Measurements from ENCODE around the gene SPON2.

Gene SPON2

DNA sequence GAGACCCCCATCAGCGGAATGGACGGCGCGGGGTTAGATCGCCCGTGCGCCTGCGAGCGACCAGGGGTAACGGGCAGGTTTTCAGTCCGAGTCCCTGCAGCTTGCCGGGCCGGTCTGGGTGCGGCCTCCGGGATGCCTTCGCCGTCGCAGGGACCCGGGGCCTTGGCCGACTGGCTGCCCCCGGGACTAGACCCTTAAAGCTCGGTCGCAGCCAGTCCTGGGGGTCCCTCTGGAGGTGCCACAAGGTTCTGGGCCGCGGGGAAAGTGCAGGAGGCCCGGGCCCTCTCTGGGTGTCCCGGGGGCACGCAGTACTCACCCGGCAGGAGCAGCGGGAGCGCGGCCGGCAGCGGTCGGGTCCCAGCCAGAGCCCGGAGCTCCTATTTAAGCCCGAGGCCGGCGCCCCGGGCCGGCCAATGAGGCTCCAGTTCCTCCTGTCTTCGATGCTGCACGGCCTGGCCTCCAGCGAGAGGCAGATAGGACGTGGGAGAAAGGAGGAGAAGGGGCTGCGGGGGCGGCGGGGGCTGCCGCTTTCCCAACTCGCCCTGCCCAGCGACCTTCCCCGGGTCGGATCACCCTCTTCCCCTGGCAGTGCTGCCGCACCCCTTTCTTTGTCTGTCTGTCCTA lies at the start of gene SPON2:
Gene SPON2, minus strand, starts transcription at position 356 of the 624 bp plus-strand sequence.
- DNase-seq: no peak

DNA sequence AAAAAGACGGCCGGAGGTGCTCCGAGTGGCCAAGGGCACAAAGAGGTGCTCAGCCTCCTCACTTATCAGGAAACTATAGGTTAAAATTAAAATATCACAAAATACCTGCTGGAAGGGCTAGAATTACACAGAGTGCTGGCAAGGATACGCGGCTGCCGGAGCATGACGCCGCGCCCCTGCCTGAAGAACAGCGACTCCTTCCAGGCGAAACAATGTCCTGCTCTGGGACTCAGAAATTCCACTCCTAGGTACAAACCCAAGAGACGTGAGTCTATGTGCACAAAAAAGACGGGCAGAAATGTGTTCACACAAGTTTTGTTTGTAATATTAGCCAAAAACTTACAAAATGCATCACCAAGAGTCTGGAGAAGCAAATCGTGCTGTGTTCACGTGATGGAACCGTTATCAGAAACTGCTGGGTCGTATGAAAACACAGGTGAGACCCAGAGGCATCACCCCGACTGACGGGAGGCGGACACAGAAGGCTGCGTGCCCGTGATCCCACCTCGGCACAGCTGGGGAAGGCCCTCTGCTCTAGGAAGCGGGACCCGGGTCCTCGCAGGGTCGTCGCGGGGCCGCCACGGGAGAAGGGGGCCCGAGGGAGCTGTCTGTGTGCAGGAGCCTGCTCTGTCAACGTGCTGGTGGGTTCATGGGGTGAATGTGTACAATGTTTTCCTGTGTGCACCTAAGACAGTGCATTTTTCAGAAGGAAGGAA lies 48.9 kb upstream of the SPON2 start:
- no peak for DNase-seq

DNA sequence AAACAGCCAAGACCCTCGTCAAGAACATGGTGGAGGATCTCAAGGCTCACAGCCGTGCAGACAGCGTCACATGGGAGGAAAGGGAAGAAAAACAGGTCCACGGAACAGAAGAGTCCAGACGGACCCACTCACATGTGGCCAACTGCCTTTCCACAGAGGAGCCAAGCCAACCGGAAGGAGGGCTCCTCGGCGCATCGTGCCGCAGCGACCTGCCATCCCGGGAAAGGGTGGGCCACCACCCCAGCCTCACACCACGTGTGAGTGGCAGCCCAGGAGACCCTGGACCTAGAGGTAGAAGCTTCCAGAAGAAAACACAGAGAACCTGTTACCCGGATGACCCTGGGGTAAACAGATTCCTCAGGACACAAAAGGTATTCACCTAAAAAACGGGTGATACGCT lies 48.2 kb upstream of the SPON2 start:
- DNase-seq: no peak

DNA sequence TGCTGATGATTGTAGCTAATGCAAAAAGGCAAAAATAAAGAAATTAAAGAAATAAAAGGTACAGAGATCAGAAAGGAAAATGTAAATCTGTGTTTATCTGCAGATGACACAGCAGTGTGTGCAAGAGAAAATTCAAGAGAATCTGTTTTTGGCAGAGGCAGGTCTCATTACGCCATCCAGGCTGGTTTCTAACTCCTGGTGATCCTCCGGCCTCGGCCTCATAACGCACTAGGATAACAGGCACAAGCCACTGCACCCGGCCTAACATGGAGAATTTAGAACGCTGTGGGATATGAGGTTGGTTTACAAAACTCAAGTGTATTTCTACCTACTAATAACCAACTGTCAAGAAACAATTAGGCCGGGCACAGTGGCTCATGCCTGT lies 47.2 kb upstream of the SPON2 start:
- DNase-seq: no peak

DNA sequence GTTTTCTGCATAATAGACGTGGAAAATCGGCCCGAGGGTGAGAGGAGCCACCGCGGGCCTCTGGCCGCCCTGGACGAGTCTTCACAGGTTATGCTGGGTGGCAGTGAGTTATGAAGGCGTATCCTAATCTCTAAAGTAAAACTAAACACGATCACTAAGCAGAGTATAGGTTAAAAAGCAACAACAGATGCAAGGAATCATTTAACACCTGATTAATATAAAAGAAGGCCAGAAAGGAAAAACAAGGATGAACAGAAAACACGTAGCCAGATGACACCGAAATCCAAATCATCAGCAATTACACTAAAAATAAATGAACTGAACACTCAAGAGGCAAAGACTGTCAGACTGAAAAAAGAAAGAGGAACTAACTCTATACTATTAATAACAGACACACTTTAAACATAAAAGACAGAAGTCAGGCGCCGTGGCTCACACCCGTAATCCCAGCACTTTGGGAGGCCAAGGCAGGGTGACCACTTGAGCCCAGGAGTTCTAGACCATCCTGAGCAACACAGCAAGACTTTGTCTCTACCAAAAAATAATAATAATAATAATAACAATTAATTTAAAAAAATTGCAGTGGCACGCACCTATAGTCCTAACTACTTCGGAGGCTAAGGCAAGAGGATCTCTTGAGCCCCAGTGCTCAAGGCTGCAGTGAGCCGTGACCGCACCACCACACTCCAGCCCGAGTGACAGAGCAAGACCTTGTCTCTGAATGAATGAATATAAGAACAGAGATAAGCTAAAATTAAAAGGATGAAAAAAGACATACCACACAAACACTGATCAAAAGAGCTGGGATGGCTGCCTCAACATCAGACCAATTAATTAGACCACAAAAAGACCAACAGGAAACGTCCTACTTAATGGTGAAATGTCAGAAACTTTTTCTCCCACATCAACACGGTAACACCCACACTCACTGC lies 46.5 kb upstream of the SPON2 start:
- peak in 1 of 2 donors; percentile 55 for DNase-seq

DNA sequence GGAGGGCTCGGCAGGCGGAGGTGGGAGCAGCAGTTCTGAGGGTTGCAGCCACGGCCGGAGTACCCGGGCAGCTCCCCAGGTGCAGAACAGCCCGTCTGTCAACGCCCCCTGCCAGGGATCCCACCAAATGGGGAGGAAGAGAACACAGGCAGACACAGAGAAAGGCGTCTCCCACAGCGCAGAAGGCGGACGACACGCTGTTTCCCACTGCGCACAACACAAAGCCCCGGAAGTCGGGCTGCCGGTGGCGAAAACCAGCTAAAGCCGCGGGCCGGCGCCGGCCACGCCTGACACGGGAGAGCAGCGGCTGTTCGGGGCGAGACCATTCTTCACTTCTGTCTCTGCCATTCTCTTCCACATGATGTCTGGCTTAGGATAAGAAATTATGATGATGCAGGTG lies 45.0 kb upstream of the SPON2 start:
- DNase-seq: no peak

DNA sequence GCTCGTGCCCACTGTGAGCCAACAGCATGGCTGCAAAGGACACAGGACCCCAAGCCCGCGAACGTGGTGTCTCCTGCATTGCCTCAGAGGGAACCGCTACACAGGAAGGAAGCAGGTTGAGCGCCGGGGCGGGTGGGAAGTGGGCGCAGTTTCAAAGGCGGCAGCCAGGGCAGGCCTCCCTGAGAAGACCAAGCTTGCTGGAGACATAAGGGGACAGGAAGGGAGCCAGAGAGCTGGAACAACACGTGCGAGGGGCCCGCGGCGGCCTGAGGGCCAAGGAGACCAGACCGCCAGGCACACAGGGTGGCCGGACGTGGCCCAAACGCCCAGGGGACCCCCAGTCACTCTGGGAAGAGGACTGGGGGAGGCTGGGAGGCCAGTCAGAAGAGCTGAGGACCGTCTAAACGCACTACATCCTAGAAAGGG lies 44.5 kb upstream of the SPON2 start:
- DNase-seq: peak in 1 of 2 donors; percentile 2

DNA sequence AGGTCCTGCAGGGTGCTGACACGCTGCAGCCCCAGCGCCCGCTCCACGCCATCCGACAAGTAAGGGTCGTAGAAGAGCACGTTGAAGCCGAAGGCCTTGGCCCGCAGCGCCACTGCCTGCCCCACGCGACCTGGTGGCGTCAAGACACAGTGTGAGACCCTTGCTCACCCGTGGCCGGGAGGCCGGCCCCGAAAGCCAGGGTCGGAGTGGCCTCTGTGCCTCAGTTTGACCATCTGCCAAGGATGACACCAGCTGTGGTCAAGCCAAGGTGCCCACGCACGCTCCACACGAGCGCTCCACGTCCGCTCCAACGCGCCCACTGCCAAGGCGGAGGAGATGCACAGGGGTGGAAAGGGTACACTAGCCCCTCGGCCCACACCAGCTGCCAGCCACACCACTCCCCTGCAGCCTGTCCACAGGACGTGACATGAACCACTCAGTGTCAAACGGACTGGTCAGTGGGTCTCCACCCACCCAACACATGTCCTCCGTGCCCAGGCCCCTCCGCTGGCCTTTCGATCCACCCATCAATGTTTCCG lies 43.8 kb upstream of the SPON2 start:
- no peak for DNase-seq

DNA sequence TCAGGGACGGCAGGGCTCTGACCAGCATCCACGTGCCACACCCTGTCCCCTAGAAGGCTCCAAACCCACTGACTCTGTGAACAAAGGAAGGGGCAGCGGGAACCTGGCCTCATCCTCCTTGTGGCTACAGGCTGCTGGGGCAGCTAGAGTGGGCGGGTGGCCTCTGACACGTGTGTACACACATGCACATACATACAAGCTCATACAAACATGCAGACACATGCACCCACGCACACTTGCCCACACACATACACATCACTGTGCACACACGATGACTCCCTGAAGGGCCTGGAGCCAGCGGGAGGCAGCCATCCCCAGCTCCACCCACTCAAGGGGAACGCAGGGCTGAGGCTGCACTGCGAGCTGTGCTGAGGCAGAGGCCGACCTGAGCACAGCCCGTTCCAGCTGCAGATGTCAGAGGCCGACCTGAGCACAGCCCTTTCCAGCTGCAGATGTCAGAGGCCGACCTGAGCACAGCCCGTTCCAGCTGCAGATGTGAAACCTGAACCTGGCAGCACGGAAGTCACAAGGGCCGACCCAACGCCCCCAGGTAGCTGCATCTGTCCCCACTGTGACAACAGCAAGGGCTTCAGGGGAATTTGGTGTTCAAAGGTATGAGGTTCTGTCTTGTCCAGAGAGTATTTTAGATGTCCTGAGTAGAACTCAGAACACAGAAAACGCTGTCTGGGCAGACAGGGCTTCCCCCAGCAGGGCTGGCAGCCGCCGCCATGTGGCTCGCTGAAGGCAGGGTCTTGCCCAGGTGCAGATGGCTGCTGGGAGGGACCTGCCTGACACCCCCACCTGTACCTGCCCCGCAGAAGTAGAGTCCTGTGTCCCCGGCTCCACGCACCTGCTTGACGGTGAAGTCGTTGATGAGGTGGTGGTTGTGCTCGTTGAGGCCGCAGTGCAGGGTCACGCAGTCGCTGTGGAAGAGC lies 43.0 kb upstream of the SPON2 start:
- no peak for DNase-seq

DNA sequence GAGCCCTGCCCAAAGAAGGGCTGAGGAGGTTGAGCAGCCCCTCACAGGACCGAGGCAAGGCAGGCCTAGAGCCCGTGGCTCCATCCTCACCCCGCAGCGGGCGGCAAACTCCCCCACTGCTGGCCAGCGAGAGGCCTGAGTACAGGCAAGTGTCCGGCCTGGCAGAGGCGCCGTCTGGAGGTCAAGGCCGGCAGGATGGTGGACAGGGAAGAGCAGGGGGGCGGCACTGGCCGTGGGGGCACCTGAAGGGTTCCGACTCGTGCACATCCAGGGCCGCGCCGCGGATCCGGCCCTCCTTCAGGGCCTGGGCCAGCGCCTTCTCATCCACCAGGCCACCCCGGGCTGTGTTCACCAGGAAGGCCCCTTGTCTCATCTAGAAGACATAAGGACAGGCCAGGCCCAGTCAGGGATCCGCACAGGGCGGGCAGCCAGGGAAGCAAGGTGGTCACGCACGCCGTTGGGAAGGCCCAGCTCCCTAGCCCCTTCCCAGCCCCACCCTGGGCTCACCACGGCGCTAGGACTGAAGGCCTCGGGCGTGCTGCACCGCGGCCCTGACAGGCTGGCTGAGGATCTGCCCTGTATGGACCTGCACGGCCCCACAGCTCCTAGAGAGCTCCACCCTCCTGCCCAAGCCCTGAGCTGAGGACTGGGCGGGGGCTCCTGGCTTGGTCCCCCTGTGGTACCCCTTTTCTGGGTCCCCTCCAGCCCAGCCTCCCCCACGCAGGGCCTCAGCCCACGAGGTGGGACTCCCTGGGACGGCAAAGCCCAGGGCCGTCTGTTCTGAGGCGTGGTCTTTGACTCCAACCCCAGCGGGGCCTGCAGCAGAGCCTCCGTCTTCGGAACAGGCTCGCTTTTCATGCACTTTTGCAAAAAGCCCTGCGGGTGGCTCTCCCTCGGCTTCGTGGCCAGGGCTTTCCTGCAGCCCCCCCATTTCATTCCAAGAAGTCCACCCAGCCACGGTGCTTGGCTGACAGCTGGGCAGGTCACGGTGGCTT lies 42.0 kb upstream of the SPON2 start:
- DNase-seq: no peak

DNA sequence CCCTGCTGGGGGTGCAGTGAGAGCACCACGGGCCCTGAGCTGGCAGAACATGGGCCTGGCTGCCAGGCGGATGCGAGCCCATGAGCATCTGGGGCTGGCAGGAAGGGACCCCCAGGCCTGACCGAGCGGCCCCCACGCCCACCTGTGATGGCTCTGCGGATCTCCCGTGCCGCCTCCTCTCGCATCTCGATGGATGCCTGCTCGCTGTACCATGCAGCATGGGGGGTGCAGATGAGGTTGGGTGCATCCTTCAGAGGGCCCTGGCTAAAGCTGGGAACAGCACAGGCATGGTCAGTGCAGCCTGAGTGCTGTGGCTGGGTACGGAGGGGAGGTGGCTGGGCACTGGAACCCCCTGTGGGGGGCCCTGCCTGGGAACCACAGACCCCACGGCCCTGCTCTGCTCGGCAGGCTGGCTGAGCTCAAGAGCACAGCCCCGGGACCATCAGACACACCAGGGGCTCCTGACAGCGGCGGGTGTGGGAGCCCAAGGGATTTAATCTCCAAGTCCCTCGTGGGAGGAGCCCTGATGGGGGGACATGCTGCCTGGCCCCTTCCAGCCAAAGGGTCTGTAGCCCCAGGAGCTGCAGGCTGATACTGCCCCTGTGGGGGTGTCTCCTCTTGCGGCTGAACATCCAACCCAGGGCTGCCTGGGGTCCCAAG lies 41.1 kb upstream of the SPON2 start:
- no peak for DNase-seq

DNA sequence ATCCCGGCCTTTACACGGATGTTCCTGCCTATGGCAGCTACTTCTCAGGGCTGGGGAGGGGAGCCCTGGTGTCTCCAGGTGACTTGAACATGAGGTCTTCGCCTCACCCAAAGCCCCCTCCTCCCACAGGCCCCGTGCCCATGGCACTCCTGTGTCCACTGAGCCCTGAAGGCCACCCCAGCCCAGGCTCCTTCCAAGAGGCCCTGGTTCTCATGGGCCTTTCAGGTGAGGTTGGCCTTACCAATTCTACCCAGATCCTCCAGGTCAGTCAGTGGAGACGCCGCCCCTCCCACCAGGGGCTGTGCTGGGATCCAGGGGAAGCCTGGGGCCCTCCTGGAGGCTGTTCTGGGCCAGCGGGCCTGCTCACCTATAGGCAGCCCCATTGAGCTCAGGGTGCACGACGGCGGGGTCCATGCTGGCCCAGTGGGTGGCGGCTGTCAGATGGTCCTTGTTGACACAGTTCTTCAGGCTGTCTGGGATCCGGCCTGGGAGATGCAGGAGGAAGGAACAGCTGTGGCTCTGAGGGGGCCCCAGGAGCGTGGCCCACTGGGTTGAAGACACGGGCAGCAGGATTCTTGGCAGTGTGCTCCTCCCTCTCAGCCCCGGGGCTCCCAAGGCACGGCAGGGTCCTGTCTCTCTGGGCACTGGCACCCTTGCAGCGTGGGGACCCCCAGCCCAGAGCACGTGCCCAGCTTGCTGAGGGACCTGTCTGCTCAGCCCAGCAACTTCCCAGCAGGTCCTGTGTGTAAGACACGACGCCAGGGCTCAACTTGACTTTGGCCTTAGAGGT lies 40.4 kb upstream of the SPON2 start:
- DNase-seq: no peak

DNA sequence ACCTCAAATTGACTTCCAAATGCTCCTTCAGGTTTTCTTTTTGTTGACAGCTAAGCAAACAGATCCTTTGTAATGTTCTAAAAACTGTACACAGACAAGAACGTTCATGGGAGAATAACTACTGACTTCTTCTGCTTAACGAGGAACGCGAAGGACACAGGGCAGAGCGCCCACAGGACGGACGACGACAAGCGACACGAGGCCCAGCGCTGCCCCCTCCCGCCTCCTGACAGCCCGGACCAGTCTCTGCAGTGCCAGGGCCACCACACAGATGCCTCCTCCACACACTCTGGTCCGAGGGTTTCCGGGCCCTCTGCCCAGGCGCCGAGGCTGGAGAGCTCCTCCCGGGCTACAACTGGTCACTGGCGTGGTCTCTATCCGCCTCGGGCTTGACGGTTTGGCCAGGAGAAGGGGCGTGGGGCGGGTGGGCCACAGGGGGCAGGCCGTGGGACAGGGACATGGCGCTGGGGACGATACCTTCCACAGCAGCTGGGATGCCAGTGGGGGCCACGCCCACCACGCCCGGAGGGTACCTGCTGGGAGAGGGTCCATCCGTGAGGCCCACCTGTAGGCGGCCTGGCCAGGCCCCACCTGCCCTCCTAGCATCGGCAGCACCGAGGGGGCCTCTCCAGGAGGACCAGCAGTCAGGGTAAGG lies 39.6 kb upstream of the SPON2 start:
- DNase-seq: no peak

DNA sequence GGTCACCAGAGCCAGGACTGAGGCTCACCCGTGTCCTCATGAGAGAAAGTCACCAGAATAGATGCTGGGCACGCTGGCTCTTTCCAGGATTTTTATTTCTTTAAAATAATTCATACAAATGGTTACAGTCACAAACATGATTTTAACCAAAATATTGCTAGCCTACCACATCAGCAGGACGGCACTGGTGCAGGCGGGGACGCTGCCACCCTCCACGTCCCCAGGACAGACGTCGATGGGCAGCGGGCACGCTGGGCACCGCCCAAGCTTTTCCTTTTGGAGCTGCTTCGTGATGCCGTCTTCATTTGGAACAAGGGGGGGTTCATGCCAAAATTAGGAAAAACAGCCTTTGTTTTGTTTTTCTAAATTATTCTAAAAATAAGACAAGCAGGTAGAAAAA lies 39.0 kb upstream of the SPON2 start:
- DNase-seq: no peak

DNA sequence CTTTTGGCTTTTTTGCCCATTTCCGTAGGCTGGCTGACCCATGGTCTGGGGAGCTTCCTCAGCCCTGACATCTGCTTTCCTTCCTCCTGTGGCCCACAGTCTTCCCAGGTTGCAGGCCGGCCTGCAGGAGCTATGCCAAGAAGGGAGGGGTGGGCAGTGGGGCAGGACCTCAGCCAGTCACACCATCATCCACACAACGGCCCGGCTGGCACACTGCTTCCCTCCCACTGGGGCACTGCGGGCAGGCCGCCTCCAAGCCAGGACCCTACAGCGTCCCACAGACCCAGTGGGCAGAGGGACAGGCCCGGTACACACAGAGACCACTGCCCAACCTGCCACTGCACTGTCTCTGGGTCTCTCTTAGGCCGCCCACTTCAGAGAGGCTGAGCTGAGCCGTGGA lies 38.6 kb upstream of the SPON2 start:
- no peak for DNase-seq

DNA sequence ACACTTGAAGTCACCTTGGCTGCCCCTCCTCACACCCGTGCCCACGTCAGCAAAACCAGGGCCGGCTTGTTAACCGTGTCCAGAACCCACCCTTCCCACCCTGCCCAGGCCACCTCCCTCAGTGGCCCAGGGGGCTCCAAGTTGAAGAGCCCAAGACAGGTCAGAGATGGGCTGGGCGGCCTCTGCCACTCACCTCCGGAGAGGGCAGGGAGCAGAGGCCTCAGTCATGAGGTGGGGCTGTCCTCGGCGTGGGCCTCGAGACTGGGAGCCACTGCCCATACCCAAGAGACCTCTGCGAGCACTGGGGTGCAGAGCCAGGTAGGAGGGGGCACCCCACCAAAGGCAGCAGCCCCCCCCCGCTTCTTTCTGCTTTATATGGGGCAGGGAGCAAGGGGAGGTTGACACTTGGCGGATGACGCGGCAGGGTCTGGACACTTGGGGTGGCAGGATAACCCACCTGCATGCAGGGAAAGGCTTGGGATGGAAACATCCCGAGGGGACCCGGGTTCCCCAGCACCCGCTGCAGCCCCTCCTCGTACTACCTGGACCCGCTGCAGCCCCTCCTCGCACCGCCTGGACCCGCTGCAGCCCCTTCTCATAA lies 38.0 kb upstream of the SPON2 start:
- no peak for DNase-seq

DNA sequence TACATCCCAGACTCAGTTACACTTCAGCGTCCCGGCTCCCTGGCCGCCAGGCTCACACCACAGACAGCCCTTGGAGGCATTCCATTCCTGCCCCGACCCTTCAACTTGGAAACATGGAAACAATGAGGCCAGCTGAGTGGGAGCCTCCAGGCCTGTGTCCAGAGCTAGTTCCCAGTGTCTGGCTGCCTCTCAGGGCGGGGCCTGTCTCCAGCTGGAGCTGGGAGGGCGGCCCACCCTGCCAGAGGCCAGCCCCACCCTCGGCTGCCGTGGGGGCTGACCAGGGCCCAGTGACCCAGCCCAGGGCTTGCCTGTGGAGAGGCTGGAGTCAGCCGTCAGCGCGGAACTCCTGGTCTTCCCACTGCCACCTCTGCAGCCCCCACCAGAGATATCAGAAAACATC lies 37.4 kb upstream of the SPON2 start:
- no peak for DNase-seq

DNA sequence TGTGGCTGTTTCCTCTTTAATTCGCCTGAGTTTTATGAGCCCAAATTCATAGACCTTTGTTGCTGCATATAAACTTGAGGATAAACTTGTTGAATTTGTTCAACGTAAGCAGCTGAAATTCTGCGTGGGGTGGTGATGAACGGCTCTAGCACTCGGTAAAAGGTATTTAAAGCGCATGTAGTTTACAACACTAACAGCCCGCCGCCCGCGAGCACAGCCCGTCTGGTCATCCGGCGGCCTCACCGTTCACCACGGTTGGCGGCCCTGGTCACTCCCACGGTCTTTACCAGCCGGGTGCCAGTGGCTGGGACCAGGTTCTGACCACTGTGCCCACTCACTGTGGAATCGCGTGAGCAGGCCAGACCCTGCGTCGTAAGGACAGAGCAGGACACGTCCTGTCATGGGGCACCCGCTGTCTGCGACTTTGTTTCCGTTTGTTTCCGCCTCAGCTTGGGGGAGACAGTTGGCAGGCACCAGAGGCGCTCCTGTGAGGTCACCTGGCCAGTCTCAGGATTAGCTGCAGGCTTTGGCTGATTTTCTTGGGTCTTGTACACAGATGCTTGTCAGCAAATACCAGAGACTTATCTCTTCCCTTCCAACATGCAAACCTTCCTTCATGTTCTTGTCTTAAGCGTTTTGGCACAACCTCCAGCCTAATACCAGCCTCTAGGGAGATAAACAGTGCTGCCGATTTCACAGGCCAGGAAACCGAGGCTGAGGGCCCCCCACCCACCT lies 36.8 kb upstream of the SPON2 start:
- no peak for DNase-seq
